Ovary (tissue), 9 donors: ENCODE measurements around the gene TOX3. TPM values are rescaled to one million over a fixed set of nuclear protein-coding genes. Genes with fewer than 3 reads are reported as not detected.

Experiments used
- DNase-seq, 5 donors: peaks; one replicate each; pipeline ENCODE4 v3.0.0-alpha.2; 2019 to 2020
- H3K27ac ChIP-seq, 2 donors: fragments of 200-600 bp; one replicate each; pipeline versions ENCODE4 v1.5.1 to v1.8.0; 2019 to 2022
- H3K27me3 ChIP-seq: fragments of 200-600 bp; one replicate; pipeline ENCODE4 v1.8.0; 2022
- H3K36me3 ChIP-seq: fragments of 200-600 bp; sonication (generic); one replicate; pipeline ENCODE4 v1.5.1; 2019
- H3K4me1 ChIP-seq: one replicate; pipeline ENCODE4 v1.8.1; 2013; ENCODE audit warnings: mild to moderate bottlenecking, moderate library complexity; ENCODE audit not compliant: insufficient read depth
- H3K4me3 ChIP-seq: fragments of 200-600 bp; sonication (generic); one replicate; pipeline ENCODE4 v1.5.1; 2017
- H3K9me3 ChIP-seq, 2 donors: fragments of 200-600 bp in 1 of 2; sonication (generic) in 1 of 2; one replicate each; pipeline versions ENCODE4 v1.5.1 to v1.8.1; 2013 to 2019; ENCODE audit warnings: mild to moderate bottlenecking in 1 of 2, moderate library complexity in 1 of 2
- EP300 ChIP-seq: sonication (generic); formaldehyde crosslinking; IDR thresholded peaks from one replicate; pipeline ENCODE4 v1.6.1; 2017; ENCODE audit warnings: antibody characterized with exemption
- POLR2A ChIP-seq: fragments of 450-650 bp; IDR thresholded peaks from one replicate; pipeline ENCODE4 v1.6.1; 2017; ENCODE audit warnings: antibody characterized with exemption, mild to moderate bottlenecking, moderate library complexity
- WGBS, 3 donors: extraction: QIAGEN DNeasy Blood & Tissue Kit in 1 of 3; methylation state at CpG; one replicate each; pipeline versions ENCODE4 v1.1.5 to v1.1.7; 2013 to 2017; 5-methylcytosine and 5-hydroxymethylcytosine counted together
- intact Hi-C, 4 donors: fragments of 100-400 bp; cut with DNase I; formaldehyde crosslinking; loops; one replicate each; pipeline versions ENCODE4 v1.11.0 to v1.15.1; 2022 to 2023
- polyA plus RNA-seq, 2 donors: library from polyadenylated mRNA; stranded (reverse); fragments of 200-250 nt in 1 of 2; fragments of 350-450 nt in 1 of 2; fragmentation: Illumina TruSeq in 1 of 2; extraction: RNeasy Lipid Tissue Mini Kit (QIAGEN cat#74804) in 1 of 2; gene quantifications; one replicate each; pipeline ENCODE4 v1.2.3, GENCODE V29; 2013 to 2014
- total RNA-seq, 7 donors: library from RNA; depleted of rRNA in 2 of 7; stranded (reverse); fragments of >200 nt in 2 of 7; fragmentation: NEBNext Ultra II Directional in 3 of 7; extraction: Animal tissue kit (Norgen Biotek cat#: 25700) in 3 of 7; gene quantifications; one replicate each; pipeline versions ENCODE4 v1.1.0 to v1.2.4, GENCODE V29; 2016 to 2023
- TF ChIP-seq, protein P1 (sequence below), 3 donors: fragments of 450-650 bp in 2 of 3; fragments of 200-600 bp in 1 of 3; IDR thresholded peaks; one replicate each; pipeline versions ENCODE4 v1.5.1 to v1.8.0; 2016 to 2022; ENCODE audit warnings: antibody characterized with exemption in 3 of 3, mild to moderate bottlenecking in 1 of 3
- donor health status: DM: no; HTN: no; CAD: no; lungs with moderate emphysema.
- donor health status: DM: no; HTN: no; CAD: no.
- donor health status: Bipolar disorder and iron deficiency.
- donor health status: DM: yes; HTN: yes; CAD: no.
- donor health status: DM: no; HTN: no; CAD: no.
- donor health status: DM: yes; HTN: yes; CAD: no.

TOX3 gene
- total and polyA plus RNA-seq, 9 donors = 0.36 to 2.4 (median 1.2) TPM; not detected in 1

DNA sequence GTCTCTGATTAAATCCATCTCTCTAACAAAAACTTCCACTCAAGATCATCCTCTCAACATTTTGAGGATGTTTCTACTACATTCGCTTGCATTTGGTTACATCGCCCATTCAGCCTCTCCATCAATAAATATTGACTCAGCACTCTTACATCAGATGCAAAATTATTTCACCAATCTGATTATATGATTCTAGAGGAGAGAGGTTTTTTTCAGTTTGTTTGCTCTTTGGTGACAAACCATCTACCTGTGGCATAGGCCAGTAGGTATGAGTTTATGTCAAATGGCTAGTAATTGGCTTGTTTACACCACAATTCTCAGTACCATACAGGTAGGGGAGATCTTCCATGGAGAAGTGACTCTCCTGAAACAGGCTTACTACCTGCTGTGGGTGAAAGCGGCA, 52.3 kb downstream of the TOX3 start:
- Histone ChIP-seq H3K36me3 (no peaks in the 10 kb centered on the region), H3K4me1 (no peaks in the 10 kb centered on the region), H3K9me3 (no peaks in the 10 kb centered on the region), H3K4me3 (no peak overlapping the region), H3K27ac (no peak overlapping the region), H3K27me3 (no peaks in the 10 kb centered on the region)
- no peak for DNase-seq
- intact Hi-C loops = no loop called here
- TF ChIP-seq, protein P1, sequence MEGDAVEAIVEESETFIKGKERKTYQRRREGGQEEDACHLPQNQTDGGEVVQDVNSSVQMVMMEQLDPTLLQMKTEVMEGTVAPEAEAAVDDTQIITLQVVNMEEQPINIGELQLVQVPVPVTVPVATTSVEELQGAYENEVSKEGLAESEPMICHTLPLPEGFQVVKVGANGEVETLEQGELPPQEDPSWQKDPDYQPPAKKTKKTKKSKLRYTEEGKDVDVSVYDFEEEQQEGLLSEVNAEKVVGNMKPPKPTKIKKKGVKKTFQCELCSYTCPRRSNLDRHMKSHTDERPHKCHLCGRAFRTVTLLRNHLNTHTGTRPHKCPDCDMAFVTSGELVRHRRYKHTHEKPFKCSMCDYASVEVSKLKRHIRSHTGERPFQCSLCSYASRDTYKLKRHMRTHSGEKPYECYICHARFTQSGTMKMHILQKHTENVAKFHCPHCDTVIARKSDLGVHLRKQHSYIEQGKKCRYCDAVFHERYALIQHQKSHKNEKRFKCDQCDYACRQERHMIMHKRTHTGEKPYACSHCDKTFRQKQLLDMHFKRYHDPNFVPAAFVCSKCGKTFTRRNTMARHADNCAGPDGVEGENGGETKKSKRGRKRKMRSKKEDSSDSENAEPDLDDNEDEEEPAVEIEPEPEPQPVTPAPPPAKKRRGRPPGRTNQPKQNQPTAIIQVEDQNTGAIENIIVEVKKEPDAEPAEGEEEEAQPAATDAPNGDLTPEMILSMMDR (IDR thresholded peaks at IDR 0.05) = no peak
- TF ChIP-seq EP300 (no peak), POLR2A (no peak)
- 96 to 99% (median 96%) methylated on average over 3 of the region's 3 CpGs for WGBS, 3 donors

DNA sequence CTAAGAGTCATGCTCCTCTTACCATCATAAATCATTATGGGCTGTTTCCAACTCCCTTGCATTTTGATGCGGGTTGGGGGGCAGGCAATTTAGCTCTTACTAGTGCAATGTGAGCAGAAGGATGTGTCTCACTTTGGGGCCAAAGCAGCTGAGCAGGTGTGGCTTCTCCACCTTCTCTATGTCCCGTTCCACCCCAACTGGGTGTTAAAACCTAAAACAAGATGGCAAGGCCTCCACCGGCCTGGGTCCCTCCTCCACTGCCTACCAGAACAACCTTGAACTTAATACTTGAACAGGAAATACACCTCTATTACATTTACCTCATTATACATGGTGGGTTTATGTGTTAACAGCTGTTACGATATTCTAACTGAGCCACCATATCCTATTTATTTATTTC, 52.8 kb downstream of the TOX3 start:
- Histone ChIP-seq H3K27me3 (no peaks in the 10 kb centered on the region), H3K4me1 (no peaks in the 10 kb centered on the region), H3K4me3 (no peak overlapping the region), H3K9me3 (no peaks in the 10 kb centered on the region), H3K36me3 (no peaks in the 10 kb centered on the region), H3K27ac (no peak overlapping the region)
- WGBS, 3 donors = 54 to 69% (median 66%) methylated on average over 4 of the region's 4 CpGs
- intact Hi-C loops = no loop called here
- DNase-seq = no peak
- TF ChIP-seq, protein P1 (IDR thresholded peaks at IDR 0.05) = no peak
- no peak for TF ChIP-seq EP300
- no peak for TF ChIP-seq POLR2A

DNA sequence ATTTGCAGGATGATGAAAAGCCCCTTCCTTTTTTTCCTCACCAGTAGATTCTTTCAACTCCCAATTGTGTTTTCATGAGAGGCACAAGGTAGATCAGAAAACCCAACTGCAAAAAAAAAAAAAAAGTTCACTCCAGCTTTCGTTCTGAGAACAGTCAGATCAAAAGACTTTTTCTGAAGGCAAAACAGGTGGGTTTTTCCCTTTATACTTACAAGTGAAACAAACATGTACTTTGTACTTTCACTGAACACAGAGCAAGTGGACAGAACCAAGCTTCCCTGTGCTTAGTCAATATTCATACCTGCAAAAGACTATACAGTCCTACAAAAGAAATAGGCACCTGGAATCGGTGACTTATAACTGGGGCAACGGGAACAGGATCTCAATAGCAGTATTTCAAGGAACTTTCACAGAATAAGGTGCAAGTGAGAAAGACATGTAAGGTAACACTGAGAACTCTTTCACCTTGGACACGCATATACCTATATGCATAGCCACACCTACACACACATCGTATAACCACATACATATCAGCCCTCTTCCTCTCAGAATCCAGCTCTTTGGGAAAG, 54.1 kb downstream of the TOX3 start:
- Histone ChIP-seq H3K36me3 (no peaks in the 10 kb centered on the region), H3K27me3 (no peaks in the 10 kb centered on the region), H3K27ac (no peak overlapping the region), H3K4me1 (no peaks in the 10 kb centered on the region), H3K4me3 (no peak overlapping the region), H3K9me3 (no peaks in the 10 kb centered on the region)
- 87 to 91% (median 90%) methylated on average over 5 of the region's 5 CpGs for WGBS, 3 donors
- DNase-seq = no peak
- intact Hi-C loops = no loop called here
- TF ChIP-seq, protein P1 (IDR thresholded peaks at IDR 0.05) = no peak
- TF ChIP-seq POLR2A (no peak), EP300 (no peak)

DNA sequence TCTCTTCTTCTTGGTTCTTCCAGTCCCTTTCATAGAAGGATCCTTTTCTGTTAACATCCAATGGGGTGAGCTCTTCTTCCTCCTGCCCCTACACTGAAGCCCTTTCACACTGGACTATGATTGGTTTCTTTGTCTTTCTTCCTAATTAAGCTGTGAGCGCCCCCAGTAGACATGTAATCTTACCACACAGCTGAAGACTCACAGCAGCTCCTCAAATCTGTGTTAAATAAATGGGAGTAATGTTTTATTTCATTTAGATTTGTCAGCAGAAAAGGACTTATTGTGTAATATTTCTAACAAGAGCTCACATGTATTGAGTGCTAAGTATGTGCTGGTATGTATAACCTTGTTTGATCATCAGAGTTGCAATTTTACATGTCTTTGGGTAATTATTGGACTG, 55.7 kb downstream of the TOX3 start:
- no peaks in the 10 kb centered on the region for H3K4me1 ChIP-seq
- no peaks in the 10 kb centered on the region for H3K36me3 ChIP-seq
- intact Hi-C loops = no loop called here
- TF ChIP-seq EP300 (no peak), POLR2A (no peak)
- TF ChIP-seq, protein P1 (IDR thresholded peaks at IDR 0.05) = no peak
- no peak overlapping the region for H3K4me3 ChIP-seq
- WGBS, 3 donors = 42 to 85% (median 58%) methylated on average over 1 of the region's 1 CpG
- no peaks in the 10 kb centered on the region for H3K27me3 ChIP-seq
- no peaks in the 10 kb centered on the region for H3K9me3 ChIP-seq
- DNase-seq = no peak
- H3K27ac ChIP-seq = no peak overlapping the region
